ENCODE results near the gene RANBP1.

The RANBP1 gene

GRCh38 chr22:20136603-20136873 lies 20.6 kb downstream of the RANBP1 start:
- no peak for DNase-seq (ENCODE audit: low read depth)

GRCh38 chr22:20137113-20137512 lies 21.2 kb downstream of the RANBP1 start:
- no peak for DNase-seq (ENCODE audit: low read depth)

DNA sequence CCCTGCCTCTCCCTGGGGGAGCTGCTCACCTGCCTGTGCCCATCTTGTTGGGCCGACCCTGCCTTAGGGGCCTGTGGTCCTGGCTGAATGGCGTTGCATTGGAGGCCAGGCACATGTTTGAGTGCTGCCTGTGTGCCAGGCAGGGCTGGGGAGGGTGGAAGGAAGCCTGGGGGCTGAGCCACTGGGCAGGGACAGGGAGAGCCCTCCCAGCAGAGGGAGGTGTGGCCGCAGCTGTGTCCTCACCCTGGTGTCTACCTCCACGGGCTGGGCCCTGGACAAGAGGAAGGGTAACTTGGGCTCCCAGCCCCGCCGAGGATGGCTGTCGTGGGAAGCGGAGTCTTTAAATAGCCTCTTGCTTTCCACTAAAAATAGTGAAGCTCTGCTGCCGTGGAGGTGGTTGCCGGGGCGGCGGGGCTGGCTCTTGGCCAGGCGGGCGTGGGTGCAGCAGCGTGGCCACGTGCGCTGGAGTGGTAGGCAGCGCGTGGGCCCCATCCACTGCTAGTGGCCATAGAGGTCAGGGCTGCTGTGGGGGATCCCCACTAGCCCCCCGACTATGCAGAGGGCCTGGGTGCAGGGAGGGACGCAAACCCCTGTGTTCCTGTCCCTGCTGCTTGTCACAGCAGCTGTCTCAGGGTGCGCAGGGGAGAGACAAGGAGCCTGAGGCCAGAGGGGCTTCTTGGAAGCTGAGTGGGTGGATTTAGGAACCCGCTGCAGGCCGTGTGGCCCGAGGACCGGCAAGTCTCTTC lies 21.9 kb downstream of the RANBP1 start:
- DNase-seq (ENCODE audit: low read depth), result no peak

GRCh38 chr22:20138417-20138738 lies 22.5 kb downstream of the RANBP1 start:
- no peak for DNase-seq (ENCODE audit: low read depth)

GRCh38 chr22:20138868-20139267 lies 23.0 kb downstream of the RANBP1 start:
- DNase-seq (ENCODE audit: low read depth), result no peak

GRCh38 chr22:20139391-20140106 lies 23.6 kb downstream of the RANBP1 start:
- DNase-seq (ENCODE audit: low read depth), result no peak

GRCh38 chr22:20140107-20140445 lies 24.2 kb downstream of the RANBP1 start:
- no peak for DNase-seq (ENCODE audit: low read depth)

GRCh38 chr22:20140521-20140964 lies 24.6 kb downstream of the RANBP1 start:
- DNase-seq (ENCODE audit: low read depth), result no peak

- peak; percentile 69 for DNase-seq (ENCODE audit: low read depth)
These were observed 25.5 kb downstream of the RANBP1 start for GRCh38 chr22:20141186-20142077.

DNA sequence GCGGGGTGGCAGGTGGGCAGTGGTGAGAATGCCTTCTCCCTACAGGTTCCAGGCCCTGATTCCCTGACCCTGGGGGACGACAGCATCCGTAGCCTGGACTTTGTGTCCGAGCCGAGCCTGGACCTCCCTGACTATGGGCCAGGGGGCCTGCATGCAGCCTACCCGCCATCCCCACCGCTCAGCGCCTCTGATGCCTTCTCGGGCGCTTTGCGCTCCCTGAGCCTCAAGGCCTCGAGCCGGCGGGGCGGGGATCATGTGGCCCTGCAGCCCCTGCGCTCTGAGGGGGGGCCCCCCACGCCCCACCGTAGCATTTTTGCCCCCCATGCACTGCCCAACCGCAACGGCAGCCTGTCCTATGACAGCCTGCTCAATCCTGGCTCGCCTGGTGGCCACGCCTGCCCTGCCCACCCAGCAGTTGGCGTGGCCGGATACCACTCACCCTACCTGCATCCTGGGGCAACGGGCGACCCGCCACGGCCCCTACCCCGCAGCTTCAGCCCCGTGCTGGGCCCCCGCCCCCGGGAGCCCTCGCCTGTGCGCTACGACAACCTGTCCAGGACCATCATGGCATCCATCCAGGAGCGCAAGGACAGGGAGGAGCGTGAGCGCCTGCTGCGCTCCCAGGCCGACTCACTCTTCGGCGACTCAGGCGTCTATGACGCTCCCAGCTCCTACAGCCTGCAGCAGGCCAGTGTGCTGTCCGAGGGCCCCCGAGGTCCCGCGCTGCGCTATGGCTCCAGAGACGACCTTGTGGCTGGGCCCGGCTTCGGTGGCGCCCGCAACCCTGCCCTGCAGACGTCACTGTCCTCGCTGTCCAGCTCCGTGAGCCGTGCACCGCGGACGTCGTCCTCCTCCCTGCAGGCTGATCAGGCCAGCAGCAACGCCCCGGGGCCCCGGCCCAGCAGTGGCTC lies 27.1 kb downstream of the RANBP1 start:
- no peak for DNase-seq (ENCODE audit: low read depth)

GRCh38 chr22:20143883-20144665 lies 28.2 kb downstream of the RANBP1 start:
- DNase-seq (ENCODE audit: low read depth), result no peak

DNA sequence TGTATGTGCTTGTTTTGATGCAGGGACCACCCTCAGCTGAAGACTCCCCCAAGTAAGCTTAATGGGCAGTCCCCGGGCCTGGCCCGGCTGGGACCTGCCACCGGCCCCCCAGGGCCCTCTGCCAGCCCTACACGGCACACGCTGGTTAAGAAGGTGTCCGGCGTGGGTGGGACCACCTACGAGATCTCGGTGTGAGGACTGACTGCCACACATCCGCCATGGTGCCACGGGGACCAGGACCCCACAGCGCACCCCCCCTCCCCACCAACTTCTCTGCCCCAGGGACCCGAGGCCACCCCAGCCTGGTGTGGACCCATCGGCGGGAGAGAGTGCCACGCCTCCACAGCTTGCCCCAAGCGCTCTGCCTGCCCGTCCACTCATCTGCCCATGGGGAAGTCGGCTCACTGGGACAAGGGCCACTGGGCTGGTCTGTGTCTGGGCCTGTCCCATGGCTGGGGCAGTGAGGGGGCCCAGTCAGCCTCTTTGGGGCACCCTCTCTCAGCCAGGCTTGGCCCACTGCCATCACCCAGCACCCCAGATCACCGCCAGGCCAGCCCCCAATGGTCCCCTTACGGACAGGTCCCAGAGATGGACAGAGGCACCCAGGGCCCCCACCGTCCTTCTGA lies 29.4 kb downstream of the RANBP1 start:
- DNase-seq (ENCODE audit: low read depth), result no peak

- no peak for DNase-seq (ENCODE audit: low read depth)
These were observed 29.9 kb downstream of the RANBP1 start for GRCh38 chr22:20145832-20146223.

GRCh38 chr22:20146777-20147176 lies 30.9 kb downstream of the RANBP1 start:
- no peak for DNase-seq (ENCODE audit: low read depth)

DNA sequence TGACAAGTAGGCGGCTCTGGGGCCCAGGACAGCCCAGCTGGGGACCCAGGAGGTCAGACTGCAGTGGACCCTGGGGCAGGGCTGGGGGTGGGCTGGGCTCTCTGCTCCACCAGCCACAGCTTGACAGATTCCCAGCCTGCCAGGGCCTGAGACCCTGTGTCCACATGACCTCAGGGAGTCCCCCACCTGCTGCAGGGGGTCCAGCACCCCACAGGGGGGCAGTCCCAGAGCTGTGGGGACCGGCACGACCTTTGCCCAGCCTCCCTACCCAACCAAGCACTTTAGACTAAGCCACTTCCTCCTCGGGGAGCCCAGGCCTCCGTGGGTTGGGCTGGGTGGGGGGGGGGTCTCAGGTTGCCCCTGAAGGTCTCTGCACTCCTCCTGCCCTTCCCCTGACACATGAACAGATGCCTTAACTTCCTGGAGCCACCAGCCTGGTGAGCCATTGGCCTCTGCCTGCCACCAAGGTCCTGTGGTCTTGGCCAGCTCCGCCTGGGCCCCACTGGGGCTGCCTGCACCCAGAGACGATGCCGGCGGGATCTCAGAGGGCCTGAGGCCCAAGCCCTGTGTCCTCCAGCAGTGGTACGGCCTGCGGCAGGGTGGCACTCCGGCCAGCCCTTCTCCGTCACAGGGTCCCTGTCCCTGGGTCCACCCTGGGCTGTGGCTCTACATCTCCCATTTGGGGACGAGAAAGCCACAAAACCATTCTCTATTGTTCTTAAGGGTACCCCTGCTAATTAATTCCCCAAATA lies 31.5 kb downstream of the RANBP1 start:
- DNase-seq (ENCODE audit: low read depth), result no peak

DNA sequence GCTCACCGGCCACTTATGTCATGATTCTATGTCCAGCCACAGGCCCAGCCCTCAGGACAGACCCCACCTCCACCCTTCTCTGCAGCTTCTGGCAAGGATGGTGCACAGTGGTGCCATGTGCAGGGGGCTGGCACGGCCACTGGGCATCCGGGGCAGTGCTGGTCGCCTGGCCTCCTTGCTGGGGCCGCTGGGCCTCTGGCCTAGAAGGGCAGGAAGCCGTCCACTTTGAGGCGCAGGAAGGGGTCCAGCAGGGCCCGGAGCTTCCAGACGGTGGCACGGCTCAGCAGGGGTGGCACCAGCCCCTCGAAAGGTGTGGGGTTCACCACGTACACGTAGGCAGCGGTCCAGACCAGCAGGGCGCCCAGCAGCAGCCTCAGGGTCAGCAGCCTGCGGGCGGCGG lies 32.5 kb downstream of the RANBP1 start:
- no peak for DNase-seq (ENCODE audit: low read depth)

- no peak for DNase-seq (ENCODE audit: low read depth)
These were observed 33.6 kb downstream of the RANBP1 start for GRCh38 chr22:20149257-20150250.

DNA sequence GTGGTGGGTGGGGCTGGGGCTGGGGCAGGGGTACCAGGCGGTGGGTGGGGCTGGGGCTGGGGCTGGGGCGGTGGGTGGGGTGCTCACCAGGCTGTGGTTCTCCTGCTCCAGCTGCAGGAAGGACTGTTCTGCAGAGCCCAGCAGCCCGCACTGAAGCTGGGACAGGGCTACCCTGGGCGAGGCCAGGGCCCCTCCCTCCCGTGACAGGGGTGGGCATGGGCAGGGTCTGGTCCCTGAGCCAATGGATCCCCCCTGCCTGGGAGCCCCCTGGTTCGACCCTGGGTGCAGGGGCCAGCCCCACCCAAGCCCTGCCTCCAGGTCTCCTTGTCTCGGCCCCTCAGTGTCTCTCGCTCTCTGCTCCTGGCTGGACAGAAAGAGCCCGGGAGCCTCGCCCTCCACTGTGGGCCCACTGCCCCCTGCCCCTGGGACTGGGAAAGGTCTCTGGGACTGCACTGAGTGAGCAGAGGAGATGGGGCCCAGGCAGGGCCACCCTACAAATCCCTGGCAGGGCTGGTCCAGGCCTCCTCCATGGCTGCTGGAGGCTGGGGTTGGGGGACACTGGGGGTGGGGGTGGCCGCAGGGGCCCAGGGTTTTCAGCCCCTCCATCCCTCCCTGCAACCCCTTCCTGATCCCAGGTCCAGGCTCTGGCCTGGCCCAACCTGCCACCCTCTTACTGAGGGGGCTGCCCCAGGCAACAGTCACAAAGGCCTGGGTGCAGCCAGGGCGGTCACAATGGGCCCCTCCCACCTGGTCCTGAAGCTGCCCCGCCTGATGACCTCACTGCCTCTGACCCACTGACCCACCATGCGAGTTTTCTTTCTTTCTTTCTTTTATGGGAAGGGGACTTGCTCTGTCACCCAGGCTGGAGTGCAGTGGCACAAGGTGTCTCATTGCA lies 34.7 kb downstream of the RANBP1 start, which contains the start of gene CCDC188:
Gene CCDC188 (minus strand): TSS at position 675 of the 895 bp plus-strand sequence. CDS start 69 bp downstream, at position 606.
- no peak for DNase-seq (ENCODE audit: low read depth)
